ENCODE measurements around the gene TANC1. TPM values are rescaled to one million over a fixed set of nuclear protein-coding genes. Genes with fewer than 3 reads are reported as not detected.
A peak's percentile ranks its signal among the peaks of the same experiment; 100 is the strongest.

TANC1 gene
- total and polyA plus RNA-seq, 11 donors, result 26.6 to 91.1 (median 68.8) TPM

GRCh38 chr2:159051661-159052060 is 83.2 kb downstream of the TANC1 start:
- peak overlapping the region in 4 of 12 donors; percentile 6 to 41 (median 29) for H3K27ac ChIP-seq
- H3K9me3 ChIP-seq, result no peaks in the 10 kb centered on the region
- peak in 1 of 4 donors; percentile 19 for ATAC-seq
- no peaks in the 10 kb centered on the region for H3K27me3 ChIP-seq
- DNase-seq, result no peak
- WGBS, 4 donors, result 51 to 61% (median 54%) methylated on average over 5 of the region's 5 CpGs
- H3K4me3 ChIP-seq, result no peak overlapping the region
- no peak for TF ChIP-seq CTCF (IDR thresholded peaks at IDR 0.05)
- no peak for TF ChIP-seq POLR2A (IDR thresholded peaks at IDR 0.05)
- peaks cover 0 to 90% (median 46%) of the 10 kb centered on the region in 12 donors for H3K4me1 ChIP-seq
- peaks cover 0 to 2% (median 0%) of the 10 kb centered on the region in 9 donors for H3K36me3 ChIP-seq
- intact Hi-C loops (cut with DNase I), result no loop called here

GRCh38 chr2:159052157-159052601 is 83.7 kb downstream of the TANC1 start:
- DNase-seq (no peak), ATAC-seq (no peak)
- Histone ChIP-seq H3K27me3 (no peaks in the 10 kb centered on the region), H3K27ac (peak overlapping the region in 4 of 12 donors; percentile 6 to 41 (median 29)), H3K9me3 (no peaks in the 10 kb centered on the region), H3K4me1 (peaks cover 0 to 90% (median 40%) of the 10 kb centered on the region in 12 donors), H3K4me3 (no peak overlapping the region), H3K36me3 (peaks cover 0 to 2% (median 0%) of the 10 kb centered on the region in 9 donors)
- 54 to 65% (median 62%) methylated on average over 5 of the region's 5 CpGs for WGBS, 4 donors
- no peak for TF ChIP-seq POLR2A (IDR thresholded peaks at IDR 0.05)
- TF ChIP-seq CTCF (IDR thresholded peaks at IDR 0.05), result no peak
- intact Hi-C loops (cut with DNase I), result no loop called here

GRCh38 chr2:159053161-159054031 is 85.0 kb downstream of the TANC1 start:
- H3K4me3 ChIP-seq, result no peak overlapping the region
- DNase-seq, result no peak
- 57 to 72% (median 64%) methylated on average over 3 of the region's 3 CpGs for WGBS, 4 donors
- H3K4me1 ChIP-seq, result peaks cover 0 to 87% (median 32%) of the 10 kb centered on the region in 12 donors
- ATAC-seq, result peak in 1 of 4 donors; percentile 12
- H3K27me3 ChIP-seq, result no peaks in the 10 kb centered on the region
- TF ChIP-seq CTCF (IDR thresholded peaks at IDR 0.05), result no peak
- TF ChIP-seq POLR2A (IDR thresholded peaks at IDR 0.05), result no peak
- H3K27ac ChIP-seq, result peak overlapping the region in 1 of 12 donors; percentile 10
- H3K9me3 ChIP-seq, result no peaks in the 10 kb centered on the region
- intact Hi-C loops (cut with DNase I), result no loop called here
- peaks cover 0 to under 1% (median 0%) of the 10 kb centered on the region in 9 donors for H3K36me3 ChIP-seq

GRCh38 chr2:159054032-159054334 is 85.5 kb downstream of the TANC1 start:
- H3K4me3 ChIP-seq, result no peak overlapping the region
- DNase-seq (no peak), ATAC-seq (peak in 1 of 4 donors; percentile 2)
- no peaks in the 10 kb centered on the region for H3K36me3 ChIP-seq
- peak overlapping the region in 1 of 12 donors; percentile 10 for H3K27ac ChIP-seq
- H3K9me3 ChIP-seq, result no peaks in the 10 kb centered on the region
- TF ChIP-seq CTCF (IDR thresholded peaks at IDR 0.05), result no peak
- no peak for TF ChIP-seq POLR2A (IDR thresholded peaks at IDR 0.05)
- no peaks in the 10 kb centered on the region for H3K27me3 ChIP-seq
- intact Hi-C loops (cut with DNase I), result no loop called here
- 70 to 81% (median 74%) methylated on average over 3 of the region's 3 CpGs for WGBS, 4 donors
- peaks cover 0 to 83% (median 35%) of the 10 kb centered on the region in 12 donors for H3K4me1 ChIP-seq
